Central memory CD8-positive, alpha-beta T cell (primary cell): ENCODE results near the gene REEP2.

Experiments used
- ATAC-seq: fragments of 150-1000 bp; cut with Tn5 transposase; replicated peaks from 2 replicates; pipeline ENCODE4 v1.10.0; 2022; ENCODE audit warnings: mild to moderate bottlenecking, moderate FRiP score, moderate number of reproducible peaks; ENCODE audit not compliant: poor library complexity, severe bottlenecking; ENCODE audit errors: extremely low read depth
- DNase-seq, 2 donors: peaks; one replicate each; pipeline ENCODE4 v3.0.0; 2021; ENCODE audit warnings: low spot score in 2 of 2
- H3K27ac Mint-ChIP-seq: one replicate; pipeline ENCODE4 v1.8.0; 2022; ENCODE audit warnings: low read depth, mild to moderate bottlenecking, moderate library complexity, mixed read lengths
- H3K27me3 Mint-ChIP-seq: one replicate; pipeline ENCODE4 v1.8.0; 2022; ENCODE audit warnings: mixed read lengths
- H3K36me3 Mint-ChIP-seq: one replicate; pipeline ENCODE4 v1.8.0; 2022; ENCODE audit warnings: mild to moderate bottlenecking, moderate library complexity, mixed read lengths; ENCODE audit not compliant: insufficient read depth
- H3K4me1 Mint-ChIP-seq: one replicate; pipeline ENCODE4 v1.8.0; 2022; ENCODE audit warnings: mixed read lengths
- H3K4me3 Mint-ChIP-seq: one replicate; pipeline ENCODE4 v1.8.0; 2022; ENCODE audit warnings: mild to moderate bottlenecking, moderate library complexity, mixed read lengths
- H3K9me3 Mint-ChIP-seq: one replicate; pipeline ENCODE4 v1.8.0; 2022; ENCODE audit warnings: mixed read lengths

REEP2 gene

DNA sequence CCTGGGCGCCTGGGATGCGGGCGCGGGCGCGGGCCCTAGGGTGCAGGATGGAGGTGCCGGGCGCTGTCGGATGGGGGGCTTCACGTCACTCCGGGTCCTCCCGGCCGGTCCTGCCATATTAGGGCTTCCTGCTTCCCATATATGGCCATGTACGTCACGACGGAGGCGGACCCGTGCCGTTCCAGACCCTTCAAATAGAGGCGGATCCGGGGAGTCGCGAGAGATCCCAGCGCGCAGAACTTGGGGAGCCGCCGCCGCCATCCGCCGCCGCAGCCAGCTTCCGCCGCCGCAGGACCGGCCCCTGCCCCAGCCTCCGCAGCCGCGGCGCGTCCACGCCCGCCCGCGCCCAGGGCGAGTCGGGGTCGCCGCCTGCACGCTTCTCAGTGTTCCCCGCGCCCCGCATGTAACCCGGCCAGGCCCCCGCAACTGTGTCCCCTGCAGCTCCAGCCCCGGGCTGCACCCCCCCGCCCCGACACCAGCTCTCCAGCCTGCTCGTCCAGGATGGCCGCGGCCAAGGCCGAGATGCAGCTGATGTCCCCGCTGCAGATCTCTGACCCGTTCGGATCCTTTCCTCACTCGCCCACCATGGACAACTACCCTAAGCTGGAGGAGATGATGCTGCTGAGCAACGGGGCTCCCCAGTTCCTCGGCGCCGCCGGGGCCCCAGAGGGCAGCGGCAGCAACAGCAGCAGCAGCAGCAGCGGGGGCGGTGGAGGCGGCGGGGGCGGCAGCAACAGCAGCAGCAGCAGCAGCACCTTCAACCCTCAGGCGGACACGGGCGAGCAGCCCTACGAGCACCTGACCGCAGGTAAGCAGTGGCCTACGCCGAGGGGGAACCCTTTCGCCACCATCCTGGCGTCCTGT, 26.6 kb downstream of the REEP2 start, which contains the start of gene EGR1:
EGR1 (plus strand) TSS at position 219 of the 864 bp plus-strand sequence; CDS start at position 502, 283 bp downstream.
- Mint-ChIP-seq H3K4me1 (peaks cover 29% of the 10 kb centered on the region), H3K27ac (peak within 1 kb of the TSS; percentile 95), H3K27me3 (no peaks in the 10 kb centered on the region)

DNA sequence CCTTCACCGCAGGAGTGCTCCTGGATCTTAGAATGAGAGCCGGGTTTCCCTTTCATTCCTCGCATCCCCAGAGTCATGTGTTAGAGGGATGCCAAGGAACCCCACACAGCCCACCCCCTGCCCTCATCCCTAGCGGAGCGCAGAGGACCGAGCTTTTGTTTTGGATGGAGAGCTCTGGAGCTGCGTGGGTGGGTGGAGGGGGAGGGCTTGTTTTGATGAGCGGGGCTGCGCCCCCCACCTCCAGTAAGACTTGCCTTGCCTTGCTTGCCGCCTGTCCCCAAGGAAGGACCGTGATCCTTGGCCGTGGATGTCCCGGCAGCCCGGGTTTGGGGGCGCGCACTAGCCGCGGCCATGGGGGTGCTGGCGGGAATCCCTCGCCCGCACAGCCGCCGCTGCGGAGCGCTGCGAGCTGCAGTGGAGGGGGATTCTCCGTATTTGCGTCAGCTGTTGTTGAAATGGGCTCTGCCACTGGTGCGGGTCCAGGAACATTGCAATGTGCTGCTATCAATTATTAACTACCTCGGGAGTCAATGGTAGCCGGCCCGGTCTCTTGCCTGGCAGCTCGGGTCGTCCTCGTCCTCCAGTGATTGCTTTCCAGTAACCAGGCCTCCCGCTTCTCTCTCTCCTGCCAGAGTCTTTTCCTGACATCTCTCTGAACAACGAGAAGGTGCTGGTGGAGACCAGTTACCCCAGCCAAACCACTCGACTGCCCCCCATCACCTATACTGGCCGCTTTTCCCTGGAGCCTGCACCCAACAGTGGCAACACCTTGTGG, 27.5 kb downstream of the REEP2 start:
- DNase-seq (no peak), ATAC-seq (no peak)
- H3K27me3 Mint-ChIP-seq: no peaks in the 10 kb centered on the region
- H3K4me1 Mint-ChIP-seq: peaks cover 23% of the 10 kb centered on the region
- H3K36me3 Mint-ChIP-seq: peaks cover 15% of the 10 kb centered on the region
- peak overlapping the region; percentile 83 for H3K4me3 Mint-ChIP-seq
- H3K27ac Mint-ChIP-seq: peak overlapping the region; percentile 95
- H3K9me3 Mint-ChIP-seq: no peaks in the 10 kb centered on the region

More for the DNA sequence above, 26.6 kb downstream of the REEP2 start, which contains the start of gene EGR1:
- H3K9me3 Mint-ChIP-seq: no peaks in the 10 kb centered on the region
- DNase-seq (peak; percentile 95), ATAC-seq (peak; percentile 67)
- H3K4me3 Mint-ChIP-seq: peak within 1 kb of the TSS; percentile 83
- peaks cover 15% of the 10 kb centered on the region for H3K36me3 Mint-ChIP-seq

DNA sequence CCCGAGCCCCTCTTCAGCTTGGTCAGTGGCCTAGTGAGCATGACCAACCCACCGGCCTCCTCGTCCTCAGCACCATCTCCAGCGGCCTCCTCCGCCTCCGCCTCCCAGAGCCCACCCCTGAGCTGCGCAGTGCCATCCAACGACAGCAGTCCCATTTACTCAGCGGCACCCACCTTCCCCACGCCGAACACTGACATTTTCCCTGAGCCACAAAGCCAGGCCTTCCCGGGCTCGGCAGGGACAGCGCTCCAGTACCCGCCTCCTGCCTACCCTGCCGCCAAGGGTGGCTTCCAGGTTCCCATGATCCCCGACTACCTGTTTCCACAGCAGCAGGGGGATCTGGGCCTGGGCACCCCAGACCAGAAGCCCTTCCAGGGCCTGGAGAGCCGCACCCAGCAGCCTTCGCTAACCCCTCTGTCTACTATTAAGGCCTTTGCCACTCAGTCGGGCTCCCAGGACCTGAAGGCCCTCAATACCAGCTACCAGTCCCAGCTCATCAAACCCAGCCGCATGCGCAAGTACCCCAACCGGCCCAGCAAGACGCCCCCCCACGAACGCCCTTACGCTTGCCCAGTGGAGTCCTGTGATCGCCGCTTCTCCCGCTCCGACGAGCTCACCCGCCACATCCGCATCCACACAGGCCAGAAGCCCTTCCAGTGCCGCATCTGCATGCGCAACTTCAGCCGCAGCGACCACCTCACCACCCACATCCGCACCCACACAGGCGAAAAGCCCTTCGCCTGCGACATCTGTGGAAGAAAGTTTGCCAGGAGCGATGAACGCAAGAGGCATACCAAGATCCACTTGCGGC, 28.2 kb downstream of the REEP2 start:
- no peak for DNase-seq
- Mint-ChIP-seq H3K4me3 (peak overlapping the region; percentile 83), H3K4me1 (peaks cover 23% of the 10 kb centered on the region)

DNA sequence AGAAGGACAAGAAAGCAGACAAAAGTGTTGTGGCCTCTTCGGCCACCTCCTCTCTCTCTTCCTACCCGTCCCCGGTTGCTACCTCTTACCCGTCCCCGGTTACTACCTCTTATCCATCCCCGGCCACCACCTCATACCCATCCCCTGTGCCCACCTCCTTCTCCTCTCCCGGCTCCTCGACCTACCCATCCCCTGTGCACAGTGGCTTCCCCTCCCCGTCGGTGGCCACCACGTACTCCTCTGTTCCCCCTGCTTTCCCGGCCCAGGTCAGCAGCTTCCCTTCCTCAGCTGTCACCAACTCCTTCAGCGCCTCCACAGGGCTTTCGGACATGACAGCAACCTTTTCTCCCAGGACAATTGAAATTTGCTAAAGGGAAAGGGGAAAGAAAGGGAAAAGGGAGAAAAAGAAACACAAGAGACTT, 28.9 kb downstream of the REEP2 start:
- Mint-ChIP-seq H3K4me1 (peaks cover 23% of the 10 kb centered on the region), H3K4me3 (peak overlapping the region; percentile 83), H3K27me3 (no peaks in the 10 kb centered on the region), H3K36me3 (peaks cover 15% of the 10 kb centered on the region), H3K27ac (peak overlapping the region; percentile 44), H3K9me3 (no peaks in the 10 kb centered on the region)
- DNase-seq: no peak
- ATAC-seq: no peak

More for the DNA sequence above, 28.2 kb downstream of the REEP2 start:
- H3K27ac Mint-ChIP-seq: peak overlapping the region; percentile 44
- H3K9me3 Mint-ChIP-seq: no peaks in the 10 kb centered on the region
- no peaks in the 10 kb centered on the region for H3K27me3 Mint-ChIP-seq
- H3K36me3 Mint-ChIP-seq: peaks cover 15% of the 10 kb centered on the region
- no peak for ATAC-seq

DNA sequence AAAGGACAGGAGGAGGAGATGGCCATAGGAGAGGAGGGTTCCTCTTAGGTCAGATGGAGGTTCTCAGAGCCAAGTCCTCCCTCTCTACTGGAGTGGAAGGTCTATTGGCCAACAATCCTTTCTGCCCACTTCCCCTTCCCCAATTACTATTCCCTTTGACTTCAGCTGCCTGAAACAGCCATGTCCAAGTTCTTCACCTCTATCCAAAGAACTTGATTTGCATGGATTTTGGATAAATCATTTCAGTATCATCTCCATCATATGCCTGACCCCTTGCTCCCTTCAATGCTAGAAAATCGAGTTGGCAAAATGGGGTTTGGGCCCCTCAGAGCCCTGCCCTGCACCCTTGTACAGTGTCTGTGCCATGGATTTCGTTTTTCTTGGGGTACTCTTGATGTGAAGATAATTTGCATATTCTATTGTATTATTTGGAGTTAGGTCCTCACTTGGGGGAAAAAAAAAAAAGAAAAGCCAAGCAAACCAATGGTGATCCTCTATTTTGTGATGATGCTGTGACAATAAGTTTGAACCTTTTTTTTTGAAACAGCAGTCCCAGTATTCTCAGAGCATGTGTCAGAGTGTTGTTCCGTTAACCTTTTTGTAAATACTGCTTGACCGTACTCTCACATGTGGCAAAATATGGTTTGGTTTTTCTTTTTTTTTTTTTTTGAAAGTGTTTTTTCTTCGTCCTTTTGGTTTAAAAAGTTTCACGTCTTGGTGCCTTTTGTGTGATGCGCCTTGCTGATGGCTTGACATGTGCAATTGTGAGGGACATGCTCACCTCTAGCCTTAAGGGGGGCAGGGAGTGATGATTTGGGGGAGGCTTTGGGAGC, 29.5 kb downstream of the REEP2 start:
- H3K27ac Mint-ChIP-seq: no peak overlapping the region

DNA sequence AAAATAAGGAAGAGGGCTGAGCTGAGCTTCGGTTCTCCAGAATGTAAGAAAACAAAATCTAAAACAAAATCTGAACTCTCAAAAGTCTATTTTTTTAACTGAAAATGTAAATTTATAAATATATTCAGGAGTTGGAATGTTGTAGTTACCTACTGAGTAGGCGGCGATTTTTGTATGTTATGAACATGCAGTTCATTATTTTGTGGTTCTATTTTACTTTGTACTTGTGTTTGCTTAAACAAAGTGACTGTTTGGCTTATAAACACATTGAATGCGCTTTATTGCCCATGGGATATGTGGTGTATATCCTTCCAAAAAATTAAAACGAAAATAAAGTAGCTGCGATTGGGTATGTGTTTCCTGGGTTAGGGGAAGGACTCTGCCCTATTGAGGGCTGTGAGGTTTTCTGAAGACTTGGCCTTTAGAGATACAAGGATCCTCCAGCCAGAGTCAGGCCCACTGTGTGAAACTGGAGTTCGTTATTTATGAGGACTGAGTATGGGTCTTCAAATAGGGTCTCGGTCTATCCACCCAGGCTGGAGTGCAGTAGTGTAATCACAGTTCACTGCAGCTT, 30.2 kb downstream of the REEP2 start:
- Mint-ChIP-seq H3K27ac (no peak overlapping the region), H3K4me3 (no peak overlapping the region), H3K27me3 (no peaks in the 10 kb centered on the region), H3K36me3 (peaks cover 10% of the 10 kb centered on the region), H3K9me3 (no peaks in the 10 kb centered on the region), H3K4me1 (peaks cover 23% of the 10 kb centered on the region)
- no peak for ATAC-seq
- DNase-seq: no peak

More for the DNA sequence above, 29.5 kb downstream of the REEP2 start:
- H3K9me3 Mint-ChIP-seq: no peaks in the 10 kb centered on the region
- H3K27me3 Mint-ChIP-seq: no peaks in the 10 kb centered on the region
- peak overlapping the region; percentile 83 for H3K4me3 Mint-ChIP-seq
- peaks cover 23% of the 10 kb centered on the region for H3K4me1 Mint-ChIP-seq
- ATAC-seq: no peak
- no peak for DNase-seq
- peaks cover 15% of the 10 kb centered on the region for H3K36me3 Mint-ChIP-seq

DNA sequence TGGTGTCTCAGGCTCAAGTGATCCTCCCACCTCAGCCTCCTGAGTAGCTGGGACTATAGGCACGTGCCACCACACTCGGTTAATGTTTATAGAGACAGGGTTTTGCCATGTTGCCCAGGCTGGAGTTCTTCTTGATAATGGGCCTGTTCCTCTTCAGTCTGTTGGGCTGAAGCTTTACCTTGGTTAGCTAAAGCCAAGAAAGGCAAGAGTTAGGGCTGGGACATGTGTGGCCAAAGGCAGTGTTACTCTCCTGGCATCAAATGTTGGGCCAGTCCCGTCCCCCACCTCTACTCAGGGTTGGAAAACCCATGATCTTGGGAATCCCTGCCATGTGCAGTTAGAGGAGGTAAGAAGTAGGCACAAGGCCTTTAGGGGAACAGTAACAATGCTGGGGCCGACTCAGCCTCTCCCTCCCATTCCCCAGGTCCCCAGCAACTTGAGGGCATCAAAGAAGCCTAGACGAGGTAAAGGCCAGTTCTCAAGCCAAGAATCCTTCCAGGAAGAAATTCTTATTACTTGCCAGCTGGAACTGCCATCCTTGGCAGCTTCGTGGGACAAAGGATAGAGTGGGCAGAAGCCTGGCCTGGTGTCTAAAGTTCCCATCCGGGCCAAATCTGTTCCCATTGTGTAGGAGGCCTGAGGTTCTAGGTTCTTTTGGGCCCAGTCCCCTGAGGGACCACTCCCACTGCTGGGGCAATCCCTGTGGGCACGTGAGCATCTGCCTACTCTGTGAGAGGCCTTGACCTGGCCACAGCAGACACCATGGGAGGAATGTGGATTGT, 30.9 kb downstream of the REEP2 start:
- DNase-seq (no peak), ATAC-seq (no peak)
- Mint-ChIP-seq H3K27me3 (no peaks in the 10 kb centered on the region), H3K27ac (no peak overlapping the region), H3K4me1 (peaks cover 23% of the 10 kb centered on the region), H3K4me3 (no peak overlapping the region), H3K9me3 (no peaks in the 10 kb centered on the region), H3K36me3 (peaks cover 10% of the 10 kb centered on the region)

DNA sequence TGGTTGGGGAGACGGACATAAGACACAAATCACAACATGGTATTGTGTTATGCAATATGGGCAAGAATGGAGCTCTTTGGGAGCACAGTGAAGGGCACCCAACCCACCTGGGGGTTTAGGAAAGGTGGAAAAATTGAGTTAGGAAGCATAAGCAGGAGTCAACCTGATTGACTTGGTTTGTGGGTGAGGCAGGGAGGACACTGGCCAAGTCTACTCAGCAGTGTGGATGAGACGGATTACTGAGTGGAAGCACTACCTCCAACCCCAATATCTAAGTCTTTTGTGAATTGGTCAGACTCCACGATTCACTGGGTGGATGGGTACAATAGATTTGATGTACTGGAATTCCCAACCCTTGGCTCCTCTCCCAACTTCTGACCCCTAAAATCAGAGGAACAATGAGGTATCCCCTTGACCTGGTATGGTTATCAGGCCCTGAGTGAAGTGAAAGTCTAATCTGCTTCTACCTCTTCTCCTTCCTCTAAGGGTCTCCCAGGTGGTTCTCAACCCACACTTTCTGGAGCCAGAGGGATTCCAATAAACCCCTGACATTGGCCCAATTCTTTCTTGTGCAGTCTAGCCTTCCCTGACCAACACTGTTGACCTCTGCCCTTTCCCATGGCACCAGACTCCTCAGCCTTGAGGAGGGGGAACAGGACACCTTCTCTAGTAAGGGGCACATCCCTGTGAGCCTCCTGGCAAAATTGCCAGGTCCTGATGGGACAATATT, 31.6 kb downstream of the REEP2 start:
- H3K9me3 Mint-ChIP-seq: no peaks in the 10 kb centered on the region
- H3K4me1 Mint-ChIP-seq: peaks cover 23% of the 10 kb centered on the region
- DNase-seq: no peak
- no peaks in the 10 kb centered on the region for H3K27me3 Mint-ChIP-seq
- H3K27ac Mint-ChIP-seq: no peak overlapping the region
- no peak for ATAC-seq
- peaks cover 4% of the 10 kb centered on the region for H3K36me3 Mint-ChIP-seq
- no peak overlapping the region for H3K4me3 Mint-ChIP-seq

DNA sequence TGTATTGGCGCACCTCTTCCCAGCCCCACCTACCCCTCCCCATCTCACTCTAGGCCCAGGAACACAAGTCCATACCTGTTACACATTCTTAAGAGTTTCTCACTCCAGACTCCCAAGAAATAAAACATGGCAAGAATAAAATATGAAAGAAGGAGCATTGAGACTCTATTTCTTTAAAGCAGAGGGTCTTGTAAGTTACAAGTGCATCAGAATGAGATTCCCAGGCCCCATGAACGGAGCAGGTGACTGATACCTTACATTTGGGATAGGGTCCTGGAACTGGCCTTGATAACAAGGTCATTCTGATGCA, 32.1 kb downstream of the REEP2 start:
- ATAC-seq: no peak
- Mint-ChIP-seq H3K27me3 (peaks cover 4% of the 10 kb centered on the region), H3K4me1 (peaks cover 23% of the 10 kb centered on the region), H3K27ac (no peak overlapping the region), H3K36me3 (peaks cover 1% of the 10 kb centered on the region), H3K4me3 (no peak overlapping the region), H3K9me3 (no peaks in the 10 kb centered on the region)
- no peak for DNase-seq

DNA sequence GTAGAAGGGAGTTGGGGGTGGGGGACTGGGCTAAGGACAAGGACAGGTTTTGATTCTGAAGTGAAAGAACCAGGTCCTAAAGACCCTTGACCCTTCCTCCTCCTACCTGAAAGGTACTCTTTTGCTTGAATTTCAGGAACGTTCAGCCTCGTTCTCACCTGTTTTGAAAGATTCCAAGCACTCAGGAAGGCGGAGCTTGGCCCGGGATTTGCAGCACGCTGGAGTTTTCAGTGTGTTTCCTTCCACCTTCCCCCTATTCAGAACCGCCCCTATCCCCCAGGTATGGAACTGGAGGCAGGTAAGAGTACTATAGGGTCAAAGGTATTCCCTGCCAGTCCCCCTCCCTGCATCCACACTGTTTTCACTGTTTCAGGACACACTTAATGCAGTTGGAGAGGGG, 33.5 kb downstream of the REEP2 start:
- ATAC-seq (no peak), DNase-seq (no peak)
- peaks cover 17% of the 10 kb centered on the region for H3K27me3 Mint-ChIP-seq
- no peaks in the 10 kb centered on the region for H3K9me3 Mint-ChIP-seq
- H3K27ac Mint-ChIP-seq: no peak overlapping the region
- H3K36me3 Mint-ChIP-seq: no peaks in the 10 kb centered on the region
- H3K4me3 Mint-ChIP-seq: no peak overlapping the region
- H3K4me1 Mint-ChIP-seq: peaks cover 12% of the 10 kb centered on the region
